Measurements from ENCODE around the gene INSIG1.

The INSIG1 gene

DNA sequence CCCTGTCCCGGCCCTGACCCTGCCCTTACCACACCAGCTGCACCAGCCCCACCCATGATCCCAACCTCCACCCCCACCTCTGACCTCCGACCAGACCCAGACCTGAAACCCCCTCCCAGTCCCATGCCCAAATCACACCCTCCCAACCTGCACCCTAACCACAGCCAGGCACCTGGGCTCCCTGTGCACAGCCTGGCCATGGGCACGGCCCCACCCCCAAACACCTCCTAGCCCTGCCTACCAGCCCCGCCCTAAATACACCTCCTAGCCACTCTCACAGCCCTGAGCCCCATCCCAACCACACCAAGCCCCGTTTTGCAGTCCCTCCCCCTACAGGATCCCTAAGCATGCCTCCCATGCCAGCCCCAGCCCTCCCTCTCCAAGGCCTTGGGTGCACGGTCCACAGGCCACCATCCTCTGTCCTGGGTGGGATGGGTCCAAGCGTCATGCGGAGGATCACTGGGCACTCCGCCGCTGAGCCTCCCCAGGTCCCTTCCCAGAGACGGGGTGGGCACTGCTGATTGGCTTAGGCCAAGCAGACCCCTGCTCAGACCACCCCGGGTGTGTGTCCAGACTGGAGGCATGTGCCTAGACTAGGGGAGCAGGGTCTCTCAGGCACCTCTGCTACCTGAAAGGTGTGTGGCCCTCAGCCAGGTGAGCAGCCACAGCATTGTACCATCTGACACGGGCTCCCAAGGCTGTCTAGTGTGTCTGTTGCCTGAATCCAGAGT lies 30.1 kb downstream of the INSIG1 start:
- DNase-seq (ENCODE audit: low read depth), result no peak

DNA sequence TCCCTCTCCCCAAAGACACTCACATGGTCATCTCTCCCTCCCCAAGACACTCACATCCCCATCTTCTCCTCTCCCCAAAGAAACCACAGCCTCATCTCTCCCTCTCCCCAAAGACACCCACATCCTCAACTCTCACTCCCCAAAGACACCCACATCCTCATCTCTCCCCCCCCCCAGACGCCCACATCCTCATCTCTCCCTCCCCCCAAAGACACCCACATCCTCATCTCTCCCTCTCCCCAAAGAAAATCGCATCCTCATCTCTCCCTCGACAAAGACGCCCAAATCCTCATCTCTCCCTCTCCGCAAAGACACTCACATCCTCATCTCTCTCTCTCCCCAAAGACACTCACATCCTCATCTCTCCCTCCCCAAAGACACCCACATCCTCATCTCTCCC lies 31.5 kb downstream of the INSIG1 start:
- no peak for DNase-seq (ENCODE audit: low read depth)

DNA sequence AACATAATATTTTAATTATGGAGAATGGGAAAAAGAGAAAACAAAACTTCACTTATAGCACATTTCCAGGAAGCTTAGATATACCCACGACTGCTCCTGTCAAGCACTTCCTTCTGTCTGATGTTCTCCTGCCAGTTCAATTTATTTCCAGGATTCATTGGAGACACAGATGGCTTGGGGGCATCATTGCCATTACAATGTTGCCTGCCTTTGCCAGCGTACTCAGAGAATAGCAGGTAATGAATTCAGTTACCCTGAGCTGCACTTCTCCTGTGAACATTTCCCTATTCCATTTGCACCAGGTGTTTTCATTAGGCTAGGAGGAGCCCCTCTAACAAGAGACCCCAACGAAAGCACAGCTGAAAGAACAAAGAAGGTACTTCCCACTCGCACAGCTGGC lies 33.7 kb downstream of the INSIG1 start:
- DNase-seq (ENCODE audit: low read depth), result no peak

DNA sequence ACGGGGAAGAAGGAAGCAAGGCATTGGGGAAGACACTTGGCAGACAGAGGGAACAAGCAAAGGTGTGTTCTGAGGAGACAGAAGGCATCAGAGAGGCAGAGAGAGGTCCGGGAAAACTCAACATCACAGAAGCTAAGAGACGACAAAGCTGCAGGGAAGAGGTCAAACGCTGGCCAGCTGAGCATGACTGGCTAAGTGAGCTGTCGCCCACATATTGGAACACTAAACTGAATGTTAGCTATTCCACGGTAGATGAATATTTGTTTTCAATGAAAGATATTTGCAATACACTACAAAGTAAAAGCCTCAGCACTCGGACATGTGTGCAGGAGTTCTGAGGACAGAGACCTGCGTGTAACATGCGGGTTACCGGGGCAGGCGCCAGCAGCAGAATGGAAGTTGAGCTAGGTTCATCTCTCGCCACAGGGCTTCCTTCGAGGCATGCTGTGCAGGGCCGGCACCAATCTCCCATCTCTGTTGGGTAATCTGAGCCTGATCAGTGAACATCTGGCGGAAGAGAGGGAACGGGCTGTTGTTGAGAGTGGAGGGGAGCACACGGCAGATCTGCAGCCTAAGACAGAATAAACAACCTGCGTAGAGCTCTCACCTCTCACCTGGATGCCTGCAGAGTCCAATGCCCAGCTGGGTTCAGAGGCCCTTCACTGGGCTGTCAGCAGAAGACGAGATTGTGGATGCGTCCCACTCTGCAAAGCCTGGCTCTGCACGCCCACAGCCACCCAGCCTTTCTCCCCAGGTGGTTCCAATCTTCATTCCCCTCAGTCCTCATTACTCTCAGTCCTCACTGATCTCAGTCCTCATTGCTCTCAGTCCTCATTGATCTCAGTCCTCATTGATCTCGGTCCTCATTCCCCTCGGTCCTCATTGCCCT lies 35.9 kb downstream of the INSIG1 start:
- DNase-seq (ENCODE audit: low read depth), result no peak

DNA sequence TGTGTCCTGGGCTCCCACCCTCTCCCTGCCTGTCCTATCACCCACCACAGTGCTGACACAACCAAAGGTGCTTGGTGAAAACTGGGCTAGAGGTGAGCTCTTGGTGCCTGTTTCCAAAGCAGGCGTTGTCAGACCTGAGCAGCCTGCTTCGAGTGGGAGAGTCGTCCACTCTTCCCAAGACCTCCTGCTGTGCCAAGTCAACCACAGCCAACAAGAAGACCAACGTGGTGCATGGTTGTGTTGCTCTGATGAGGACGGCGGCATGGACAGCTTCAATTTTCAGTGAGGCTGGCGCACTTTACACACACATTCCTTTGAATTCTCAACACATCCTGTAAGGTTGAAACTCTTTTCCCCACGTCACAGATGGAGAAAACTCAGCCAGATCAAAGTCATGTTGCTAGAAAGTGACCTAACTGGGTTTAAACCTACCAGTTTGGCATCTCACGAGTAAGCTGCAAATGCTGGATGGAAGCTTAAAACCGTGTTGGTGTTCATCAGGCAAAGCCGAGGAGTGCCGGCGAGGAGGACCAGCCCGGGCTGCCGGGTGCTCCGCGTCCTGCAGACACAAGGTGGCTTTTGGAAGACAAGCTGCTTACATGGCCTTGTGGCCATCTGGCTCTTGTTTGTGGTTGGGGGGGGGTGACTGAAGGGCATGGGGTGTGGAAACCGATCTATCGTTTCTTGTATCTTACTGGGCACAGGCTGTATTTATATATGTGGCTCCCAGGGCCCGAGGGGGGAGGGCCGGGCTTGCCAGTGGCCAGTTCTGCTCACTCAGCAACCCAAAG lies 39.3 kb downstream of the INSIG1 start:
- DNase-seq (ENCODE audit: low read depth), result no peak

DNA sequence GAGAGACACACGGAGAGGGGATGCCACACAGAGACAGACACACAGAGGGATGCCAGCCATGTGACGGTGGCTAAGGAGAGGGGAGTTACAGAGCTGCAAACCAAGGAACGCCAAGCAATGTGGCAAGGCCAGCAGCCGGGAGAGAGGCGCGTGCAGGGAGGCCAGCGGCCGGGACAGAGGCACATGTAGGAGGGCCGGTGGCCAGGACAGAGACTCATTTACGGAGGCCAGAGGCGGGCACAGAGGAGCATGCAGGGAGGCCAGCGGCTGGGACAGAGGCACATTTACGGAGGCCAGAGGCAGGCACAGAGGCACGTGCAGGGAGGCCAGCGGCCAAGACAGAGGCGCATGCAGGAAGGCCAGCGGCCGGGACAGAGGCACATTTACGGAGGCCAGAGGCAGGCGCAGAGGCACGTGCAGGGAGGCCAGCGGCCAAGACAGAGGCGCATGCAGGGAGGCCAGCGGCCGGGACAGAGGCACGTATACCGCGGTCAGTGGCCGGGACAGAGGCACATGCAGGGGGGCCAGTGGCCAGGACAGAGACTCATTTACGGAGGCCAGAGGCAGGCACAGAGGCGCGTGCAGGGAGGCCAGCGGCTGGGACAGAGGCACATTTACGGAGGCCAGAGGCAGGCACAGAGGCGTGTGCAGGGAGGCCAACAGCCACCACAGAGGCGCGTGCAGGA lies 40.4 kb downstream of the INSIG1 start:
- DNase-seq (ENCODE audit: low read depth), result no peak

DNA sequence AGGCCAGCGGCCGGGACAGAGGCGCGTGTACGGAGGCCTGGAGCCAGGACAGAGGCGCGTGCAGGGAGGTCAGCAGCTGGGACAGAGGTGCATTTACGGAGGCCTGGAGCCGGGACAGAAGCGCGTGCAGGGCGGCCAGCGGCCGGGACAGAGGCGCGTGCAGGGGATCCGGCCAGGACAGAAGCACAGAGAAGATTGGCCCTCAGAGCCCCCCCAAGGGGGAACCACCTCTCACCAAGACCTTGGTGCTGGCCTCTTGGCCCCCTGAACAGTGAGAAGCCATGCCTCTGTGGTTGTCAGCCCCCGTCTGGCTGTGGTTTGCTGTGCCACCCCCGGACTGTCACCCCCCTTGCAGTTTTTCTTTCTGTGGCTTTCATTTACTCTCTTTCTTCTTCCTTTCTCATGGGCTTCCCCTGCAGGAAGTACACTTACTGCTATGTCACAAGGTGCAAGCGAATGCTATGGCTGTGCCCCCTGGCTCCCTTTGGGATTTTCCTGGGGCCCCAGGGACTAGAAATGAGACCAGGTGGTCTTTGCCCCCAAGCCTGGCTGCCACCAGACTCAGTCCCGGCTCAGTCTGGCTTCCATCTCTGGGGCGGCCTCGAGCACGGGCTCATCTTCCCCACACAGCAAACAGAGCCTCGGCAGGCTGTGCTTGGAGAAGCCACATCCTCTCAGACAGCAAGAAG lies 41.1 kb downstream of the INSIG1 start:
- peak; percentile 30 for DNase-seq (ENCODE audit: low read depth)

DNA sequence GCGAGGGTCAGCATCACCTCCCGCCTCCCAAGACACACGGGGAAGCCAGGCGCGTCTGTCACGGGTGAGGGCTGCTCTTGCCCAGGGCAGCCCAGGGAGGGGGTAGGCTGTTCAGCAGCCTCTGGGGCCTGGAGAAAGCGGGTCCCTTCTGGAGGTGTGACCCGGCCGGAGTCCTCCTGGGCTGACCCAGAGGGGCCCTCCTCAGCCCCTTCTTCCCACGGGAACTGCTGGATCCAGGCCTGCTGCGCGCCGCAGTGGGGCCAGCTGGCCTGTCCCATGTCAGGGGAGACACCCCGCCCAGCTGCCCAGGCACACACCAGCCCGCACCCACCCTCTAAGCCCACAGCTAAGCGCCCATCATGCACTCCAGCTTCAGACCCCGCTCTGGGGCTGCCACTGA lies 41.8 kb downstream of the INSIG1 start:
- DNase-seq (ENCODE audit: low read depth), result no peak

DNA sequence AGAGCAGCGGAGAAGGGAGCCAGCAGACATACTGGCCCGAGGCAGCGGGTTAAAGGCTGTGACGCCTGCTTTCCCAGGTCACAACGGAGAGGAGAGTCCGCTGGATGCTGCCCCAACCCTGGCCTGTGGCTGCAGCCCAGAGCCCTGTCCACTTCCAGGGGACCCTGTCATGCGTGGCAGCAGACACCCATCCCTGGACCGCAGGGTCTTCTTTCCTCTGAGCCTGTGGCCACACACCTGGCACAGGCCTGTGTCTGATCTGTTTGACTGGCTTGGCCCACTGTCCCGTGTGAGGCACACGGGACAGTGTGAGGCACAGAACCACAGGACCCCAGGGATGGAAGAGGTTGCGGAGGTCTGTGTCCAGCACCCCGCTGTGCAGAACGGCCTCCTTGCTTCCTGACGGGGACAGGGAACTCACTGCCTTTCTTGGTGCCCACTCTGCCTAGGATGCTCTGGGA lies 42.4 kb downstream of the INSIG1 start:
- DNase-seq (ENCODE audit: low read depth), result no peak

DNA sequence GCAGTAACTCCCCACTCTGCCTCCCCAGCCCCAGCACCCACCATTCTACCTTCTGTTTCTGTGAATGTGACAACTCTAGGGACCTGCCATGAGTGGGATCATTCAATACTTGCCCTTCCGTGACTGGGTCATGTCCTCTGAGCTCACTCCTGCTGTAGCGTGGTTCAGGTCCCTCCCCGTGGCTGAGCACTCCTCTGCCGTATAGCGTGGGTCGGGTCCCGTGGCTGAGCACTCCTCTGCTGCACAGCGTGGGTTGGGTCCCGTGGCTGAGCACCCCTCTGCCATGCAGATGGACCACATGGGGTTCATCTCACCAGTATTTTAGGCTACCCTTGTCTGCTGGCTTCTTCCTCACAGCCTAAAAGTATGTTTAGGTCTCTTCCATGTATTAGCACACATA lies 43.0 kb downstream of the INSIG1 start:
- DNase-seq (ENCODE audit: low read depth), result no peak

DNA sequence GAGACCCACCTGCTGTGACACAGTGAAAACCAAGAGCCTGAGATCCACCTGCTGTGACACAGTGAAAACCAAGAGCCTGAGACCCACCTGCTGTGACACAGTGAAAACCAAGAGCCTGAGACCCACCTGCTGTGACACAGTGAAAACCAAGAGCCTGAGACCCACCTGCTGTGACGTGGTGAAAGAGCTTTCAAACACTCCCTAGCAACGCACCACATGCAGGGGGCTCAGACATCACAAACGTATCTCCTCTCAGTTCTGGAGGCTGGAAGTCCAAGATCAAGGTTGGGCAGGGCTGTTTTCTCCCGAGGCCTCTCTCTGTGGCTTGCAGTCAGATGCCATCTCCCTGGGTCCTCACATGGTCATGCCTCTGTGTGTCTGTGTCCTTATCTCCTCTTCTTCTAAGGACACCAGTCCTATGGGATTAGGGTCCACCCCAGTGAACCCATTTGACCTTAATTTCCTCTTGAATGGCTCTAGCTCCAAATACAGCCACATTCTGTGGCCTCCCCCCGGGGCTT lies 43.8 kb downstream of the INSIG1 start:
- DNase-seq (ENCODE audit: low read depth), result no peak

DNA sequence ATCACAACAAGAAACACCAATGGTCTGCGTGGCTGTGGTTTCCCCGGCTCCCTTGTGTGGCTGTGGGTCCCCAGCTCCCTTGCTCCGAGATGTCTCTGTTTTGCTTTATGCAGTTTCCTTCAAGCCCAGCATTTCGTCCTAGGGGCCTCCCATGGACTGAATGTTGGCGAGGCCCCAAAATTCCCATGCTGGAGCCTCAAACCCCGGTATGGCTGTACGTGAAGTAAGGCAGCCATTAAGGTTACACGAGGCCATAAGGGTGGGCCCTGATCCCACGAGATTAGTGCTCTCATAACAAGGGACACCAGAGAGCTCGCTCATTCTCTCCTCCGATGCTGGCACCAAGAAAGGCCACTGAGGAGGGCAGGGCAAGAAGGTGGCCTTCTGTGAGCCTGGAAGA lies 44.6 kb downstream of the INSIG1 start:
- DNase-seq (ENCODE audit: low read depth), result no peak

DNA sequence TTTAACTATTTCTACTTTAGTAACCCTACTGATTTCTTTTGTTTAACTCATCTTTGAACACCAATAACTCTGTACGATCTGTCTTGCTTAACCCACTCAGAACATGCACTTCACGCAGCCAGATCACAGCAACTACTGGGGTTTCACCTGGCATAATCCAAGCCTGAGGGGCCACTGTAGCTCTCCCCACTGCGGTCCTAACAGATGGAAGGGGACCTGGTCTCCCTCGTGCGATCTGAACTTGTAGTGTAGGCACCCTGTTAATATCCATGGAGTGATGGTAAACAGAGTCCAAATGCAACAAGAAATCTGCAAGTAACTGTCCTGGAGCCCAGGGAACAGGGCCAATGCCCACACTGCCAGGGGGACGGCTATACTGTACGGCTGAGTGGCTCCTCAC lies 45.5 kb downstream of the INSIG1 start:
- DNase-seq (ENCODE audit: low read depth), result no peak

DNA sequence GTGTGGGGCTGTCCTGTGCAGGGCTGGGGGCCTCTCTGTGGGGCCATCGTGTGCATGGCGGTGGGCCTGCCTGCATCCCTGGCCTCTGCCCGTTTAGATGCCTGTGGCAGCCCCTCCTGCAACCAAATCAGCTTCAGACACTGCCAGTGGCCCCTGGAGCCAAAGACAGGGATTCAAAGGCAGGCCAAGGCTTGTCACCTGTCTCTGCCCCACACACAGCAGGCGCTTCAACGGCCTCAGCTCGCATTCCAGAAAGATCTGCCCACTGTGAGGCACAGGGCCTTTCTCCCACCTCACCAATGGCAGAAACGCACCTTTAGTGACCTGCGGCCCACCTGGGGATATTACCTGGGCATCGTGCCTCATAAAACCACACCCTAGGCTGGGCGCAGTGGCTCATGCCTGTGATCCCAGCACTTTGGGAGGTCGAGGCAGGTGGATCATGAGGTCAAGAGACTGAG lies 46.0 kb downstream of the INSIG1 start:
- DNase-seq (ENCODE audit: low read depth), result no peak

DNA sequence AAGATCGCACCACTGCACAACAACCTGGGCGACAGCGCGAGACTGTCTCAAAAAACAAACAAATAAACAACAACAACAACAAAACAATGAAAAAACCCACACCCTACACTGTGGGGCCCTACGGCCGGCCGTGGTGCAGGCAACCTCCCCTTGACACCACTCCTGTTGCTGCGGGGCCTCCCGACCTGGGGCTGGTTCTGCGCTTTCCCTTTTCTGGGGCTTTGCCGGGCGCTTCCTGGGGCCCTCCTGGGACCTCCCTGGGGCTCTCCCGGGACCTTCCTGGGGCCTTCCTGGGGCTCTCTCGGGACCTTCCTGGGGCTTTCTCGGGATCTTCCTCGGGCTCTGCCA lies 46.6 kb downstream of the INSIG1 start:
- DNase-seq (ENCODE audit: low read depth), result no peak

DNA sequence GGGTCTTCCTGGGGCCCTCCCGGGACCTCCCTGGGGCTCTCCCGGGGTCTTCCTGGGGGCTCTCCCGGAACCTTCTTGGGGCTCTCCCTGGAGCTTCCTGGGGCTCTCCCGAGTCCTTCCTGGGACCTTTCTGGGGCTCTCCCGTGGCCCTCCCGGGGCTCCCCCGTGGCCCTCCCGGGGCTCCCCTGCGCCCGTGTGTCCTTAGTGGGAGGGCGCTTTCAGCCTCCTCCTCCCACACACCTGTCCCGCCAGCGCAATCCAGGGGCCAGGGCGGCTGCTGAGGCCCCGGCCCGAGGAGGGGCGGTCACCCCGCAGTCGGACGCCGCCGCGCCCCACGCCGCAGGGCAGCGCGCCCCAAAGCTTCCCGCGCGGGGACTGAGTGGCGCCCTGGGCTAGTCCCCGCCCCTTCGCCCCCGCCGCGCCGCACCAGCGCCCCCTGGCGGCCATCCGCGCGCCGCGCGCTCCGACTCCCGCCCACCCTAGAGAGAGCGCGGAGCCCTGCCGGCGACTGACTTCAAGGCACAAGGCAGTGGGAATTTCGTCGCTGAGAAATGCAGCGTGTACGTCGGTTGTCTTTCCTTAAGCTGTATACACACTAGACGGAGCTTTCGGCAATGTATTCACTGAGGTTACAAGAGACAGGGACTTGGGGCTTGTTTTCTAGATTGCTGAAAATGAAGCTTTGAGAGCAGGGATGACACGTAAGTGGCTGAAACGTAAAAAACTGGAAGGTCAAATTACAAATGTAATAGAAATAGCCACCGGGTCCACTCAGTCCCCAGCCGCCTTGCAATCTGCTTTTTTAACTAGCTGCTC lies 47.1 kb downstream of the INSIG1 start:
- DNase-seq (ENCODE audit: low read depth), result peak; percentile 76

DNA sequence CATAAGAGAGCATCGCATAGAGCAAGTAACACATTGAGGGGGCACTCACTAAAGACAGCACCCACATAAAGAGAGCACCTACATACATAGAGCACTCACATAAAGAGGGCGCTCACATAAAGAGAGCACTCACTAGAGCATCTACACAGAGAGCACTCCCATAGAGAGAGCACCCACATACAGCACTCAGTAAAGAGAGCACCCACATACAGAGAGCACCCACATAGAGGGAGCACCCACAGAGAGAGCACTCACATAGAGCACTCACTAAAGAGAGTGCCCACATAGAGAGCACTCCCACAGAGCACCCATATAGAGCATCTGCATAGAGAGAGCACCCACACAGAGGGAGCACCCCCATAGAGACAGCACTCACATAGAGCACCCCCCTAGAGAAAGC lies 47.8 kb downstream of the INSIG1 start:
- no peak for DNase-seq (ENCODE audit: low read depth)

DNA sequence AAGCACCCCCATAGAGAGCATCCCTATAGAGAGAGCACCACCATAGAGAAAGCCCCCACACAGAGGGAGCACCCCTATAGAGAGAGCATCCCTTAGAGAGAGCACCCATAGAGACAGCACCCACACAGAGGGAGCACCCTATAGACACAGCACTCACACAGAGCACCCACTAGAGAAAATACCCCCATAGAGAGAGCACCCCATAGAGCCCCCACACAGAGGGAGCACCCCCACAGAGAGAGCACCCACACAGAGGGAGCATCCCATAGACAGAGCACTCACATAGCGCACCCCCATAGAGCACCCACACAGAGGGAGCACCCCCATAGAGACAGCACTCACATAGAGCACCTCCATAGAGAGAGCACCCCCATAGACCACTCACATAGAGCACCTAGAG lies 48.6 kb downstream of the INSIG1 start:
- DNase-seq (ENCODE audit: low read depth), result no peak

DNA sequence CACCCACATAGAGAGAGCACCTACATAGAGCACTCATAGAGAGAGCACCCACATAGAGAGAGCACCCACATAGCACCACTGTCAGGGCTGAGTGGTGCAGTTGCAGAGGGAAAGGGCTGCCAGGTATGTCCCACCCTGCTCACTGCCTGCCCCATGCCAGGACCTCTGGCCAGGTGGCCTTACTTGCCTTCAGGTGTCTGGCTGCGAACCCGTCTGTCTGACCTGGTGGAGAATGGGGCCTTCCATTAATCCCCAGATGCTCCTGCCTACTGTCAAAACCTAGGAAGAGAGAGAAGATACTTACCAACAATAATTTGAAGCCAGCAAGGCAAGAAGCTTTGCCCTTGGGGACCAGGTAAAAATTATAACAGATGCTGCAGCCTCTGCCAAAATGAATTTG lies 51.1 kb downstream of the INSIG1 start:
- no peak for DNase-seq (ENCODE audit: low read depth)

DNA sequence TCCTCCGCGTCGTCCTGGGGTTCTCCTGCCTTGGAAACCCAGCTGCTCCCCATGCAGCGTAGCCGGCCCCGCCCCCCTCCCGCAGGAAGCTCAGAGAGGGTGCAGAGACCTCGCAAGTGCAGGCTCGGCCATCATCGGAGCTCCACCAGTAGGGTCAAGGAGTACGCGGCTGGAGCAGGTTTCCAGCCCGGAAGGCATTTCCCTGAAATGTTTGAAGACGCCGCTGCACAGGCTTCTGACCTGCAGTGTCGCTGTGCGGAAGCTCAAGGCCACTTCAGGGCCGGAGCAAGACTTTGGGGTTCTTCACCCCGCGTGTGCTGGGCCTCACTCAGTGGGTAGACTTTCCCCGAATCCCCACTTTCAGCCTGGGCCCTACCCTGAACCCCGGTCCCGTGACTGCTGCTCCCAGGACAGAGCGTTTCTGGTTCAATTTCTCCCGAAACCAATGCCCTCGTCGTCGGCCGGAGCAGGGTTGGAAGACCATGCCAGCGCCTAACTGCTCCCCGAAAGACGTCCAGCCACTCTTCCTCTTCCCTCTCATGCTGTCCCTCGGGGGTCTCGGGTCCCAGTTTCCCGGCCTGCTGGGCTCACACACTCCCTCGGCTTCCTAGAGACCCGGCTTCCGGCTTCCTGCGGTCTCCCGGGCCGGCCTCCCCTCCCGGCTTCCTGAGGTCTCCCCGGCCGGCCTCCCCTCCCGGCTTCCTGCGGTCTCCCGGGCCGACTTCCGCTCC lies 52.1 kb downstream of the INSIG1 start:
- DNase-seq (ENCODE audit: low read depth), result no peak
